Esophagus squamous epithelium (tissue), 4 donors: ENCODE results near the gene NMBR.

Experiments
- POLR2A ChIP-seq, 4 donors: fragments of 450-650 bp; IDR thresholded peaks; one replicate each; pipeline ENCODE4 v1.6.1; 2017; ENCODE audit warnings: antibody characterized with exemption in 4 of 4, mild to moderate bottlenecking in 4 of 4, moderate library complexity in 3 of 4
- TF ChIP-seq, protein P1 (sequence below), 6 experiments: fragments of 450-650 bp in 4 of 6; fragments of 200-600 bp in 2 of 6; sonication (generic) in 2 of 6; IDR thresholded peaks; one replicate each; pipeline ENCODE4 v1.5.1; 2016 to 2019; ENCODE audit warnings: antibody characterized with exemption in 6 of 6, mild to moderate bottlenecking in 4 of 6, moderate library complexity in 4 of 6

- TF ChIP-seq, protein P1, sequence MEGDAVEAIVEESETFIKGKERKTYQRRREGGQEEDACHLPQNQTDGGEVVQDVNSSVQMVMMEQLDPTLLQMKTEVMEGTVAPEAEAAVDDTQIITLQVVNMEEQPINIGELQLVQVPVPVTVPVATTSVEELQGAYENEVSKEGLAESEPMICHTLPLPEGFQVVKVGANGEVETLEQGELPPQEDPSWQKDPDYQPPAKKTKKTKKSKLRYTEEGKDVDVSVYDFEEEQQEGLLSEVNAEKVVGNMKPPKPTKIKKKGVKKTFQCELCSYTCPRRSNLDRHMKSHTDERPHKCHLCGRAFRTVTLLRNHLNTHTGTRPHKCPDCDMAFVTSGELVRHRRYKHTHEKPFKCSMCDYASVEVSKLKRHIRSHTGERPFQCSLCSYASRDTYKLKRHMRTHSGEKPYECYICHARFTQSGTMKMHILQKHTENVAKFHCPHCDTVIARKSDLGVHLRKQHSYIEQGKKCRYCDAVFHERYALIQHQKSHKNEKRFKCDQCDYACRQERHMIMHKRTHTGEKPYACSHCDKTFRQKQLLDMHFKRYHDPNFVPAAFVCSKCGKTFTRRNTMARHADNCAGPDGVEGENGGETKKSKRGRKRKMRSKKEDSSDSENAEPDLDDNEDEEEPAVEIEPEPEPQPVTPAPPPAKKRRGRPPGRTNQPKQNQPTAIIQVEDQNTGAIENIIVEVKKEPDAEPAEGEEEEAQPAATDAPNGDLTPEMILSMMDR (IDR thresholded peaks at IDR 0.05), result no peak
- TF ChIP-seq POLR2A (IDR thresholded peaks at IDR 0.05), result no peak
These were observed 58.1 kb downstream of the NMBR start for GRCh38 chr6:142088858-142089216.
